ENCODE results near the gene PTPN7. TPM values are rescaled to one million over a fixed set of nuclear protein-coding genes. Genes with fewer than 3 reads are reported as not detected.
"Not testable (repeated sequence)": the region's sequence is repeated elsewhere in the genome, so short reads cannot be mapped to it uniquely, and the experiment has no call there.

The PTPN7 gene
- total RNA-seq, 1 donor from 2014 or later = not detected

DNA sequence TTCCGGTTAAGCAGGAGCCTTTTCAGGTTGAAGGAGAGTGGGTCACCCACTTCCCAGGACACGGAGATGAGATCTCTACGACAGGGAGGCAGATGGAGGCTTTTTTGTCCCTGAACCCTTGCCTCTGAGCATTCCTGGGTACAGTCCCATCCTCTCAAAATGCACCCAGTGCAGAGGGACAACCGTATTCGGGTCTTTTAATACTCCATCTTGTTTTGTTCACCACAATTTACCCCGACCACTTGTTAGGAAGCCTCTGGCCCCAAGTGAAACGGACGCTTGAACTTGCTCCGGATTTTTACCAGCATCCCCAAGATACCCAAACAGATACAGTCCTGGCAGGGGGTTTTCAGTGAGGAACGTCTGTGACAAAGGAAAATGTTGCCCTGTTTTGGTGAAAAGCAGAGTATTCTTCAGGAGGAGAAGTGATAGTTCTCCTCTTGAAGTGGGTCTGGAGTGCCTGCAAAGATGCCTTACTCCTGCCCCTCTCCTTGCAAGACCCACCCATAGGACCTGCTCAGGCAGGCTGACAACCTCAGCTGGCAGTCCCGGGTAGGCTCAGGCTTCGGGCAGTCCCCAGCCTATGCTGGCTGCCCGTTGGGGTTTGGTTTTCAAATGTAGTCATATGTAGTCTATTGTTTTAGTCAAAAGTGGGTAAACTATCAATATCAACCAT is 15.2 kb downstream of the PTPN7 start:
- H3K4me3 Mint-ChIP-seq (ENCODE audit: low read depth) = peak overlapping the region; percentile 77
- H3K9me3 Mint-ChIP-seq (ENCODE audit: low read depth) = no peaks in the 10 kb centered on the region
- H3K27me3 Mint-ChIP-seq = peaks cover 13% of the 10 kb centered on the region
- H3K36me3 Mint-ChIP-seq (ENCODE audit: insufficient read depth) = no peaks in the 10 kb centered on the region
- no peak for DNase-seq (ENCODE audit: low spot score, unreplicated experiment)
- H3K4me1 Mint-ChIP-seq (ENCODE audit: low read depth) = peaks cover 7% of the 10 kb centered on the region
- peak overlapping the region; percentile 73 for H3K27ac Mint-ChIP-seq
- TF ChIP-seq, protein P1, sequence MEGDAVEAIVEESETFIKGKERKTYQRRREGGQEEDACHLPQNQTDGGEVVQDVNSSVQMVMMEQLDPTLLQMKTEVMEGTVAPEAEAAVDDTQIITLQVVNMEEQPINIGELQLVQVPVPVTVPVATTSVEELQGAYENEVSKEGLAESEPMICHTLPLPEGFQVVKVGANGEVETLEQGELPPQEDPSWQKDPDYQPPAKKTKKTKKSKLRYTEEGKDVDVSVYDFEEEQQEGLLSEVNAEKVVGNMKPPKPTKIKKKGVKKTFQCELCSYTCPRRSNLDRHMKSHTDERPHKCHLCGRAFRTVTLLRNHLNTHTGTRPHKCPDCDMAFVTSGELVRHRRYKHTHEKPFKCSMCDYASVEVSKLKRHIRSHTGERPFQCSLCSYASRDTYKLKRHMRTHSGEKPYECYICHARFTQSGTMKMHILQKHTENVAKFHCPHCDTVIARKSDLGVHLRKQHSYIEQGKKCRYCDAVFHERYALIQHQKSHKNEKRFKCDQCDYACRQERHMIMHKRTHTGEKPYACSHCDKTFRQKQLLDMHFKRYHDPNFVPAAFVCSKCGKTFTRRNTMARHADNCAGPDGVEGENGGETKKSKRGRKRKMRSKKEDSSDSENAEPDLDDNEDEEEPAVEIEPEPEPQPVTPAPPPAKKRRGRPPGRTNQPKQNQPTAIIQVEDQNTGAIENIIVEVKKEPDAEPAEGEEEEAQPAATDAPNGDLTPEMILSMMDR (IDR thresholded peaks at IDR 0.05; ENCODE audit: unreplicated experiment) = no peak

DNA sequence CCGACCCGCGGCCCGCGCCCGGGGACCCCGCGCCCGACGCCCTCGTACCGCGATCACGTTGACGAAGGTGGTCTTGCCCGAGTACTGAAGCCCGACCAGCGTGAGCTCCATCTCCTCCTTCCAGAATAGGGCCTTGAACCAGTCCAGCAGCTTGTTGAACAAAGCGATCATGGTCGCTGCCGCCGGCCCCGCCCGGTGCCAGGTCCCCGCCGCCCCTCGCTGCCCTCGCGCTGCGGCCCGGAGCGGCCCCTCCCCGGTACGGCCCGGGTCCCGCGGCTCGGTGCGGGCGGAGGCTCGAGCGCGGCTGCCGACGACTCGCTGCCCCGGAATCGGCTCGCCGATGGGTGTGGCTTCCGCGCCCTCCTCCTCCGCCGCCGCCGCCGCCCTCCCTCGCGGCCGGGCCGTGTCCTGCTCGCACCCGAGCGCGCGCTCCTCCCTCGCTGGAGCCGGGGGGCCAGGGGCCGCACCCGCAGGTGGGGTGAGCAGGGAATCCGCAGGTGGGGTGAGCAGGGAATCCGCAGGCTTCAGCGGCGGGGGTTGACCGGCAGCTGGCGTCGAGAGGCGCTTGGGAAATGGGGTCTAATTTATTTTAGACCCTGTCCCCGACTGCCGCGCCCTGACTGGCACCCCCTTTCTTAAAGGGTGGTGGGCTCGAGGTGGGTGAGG is 15.9 kb downstream of the PTPN7 start, which contains the start of gene ARL8A:
ARL8A (minus strand) TSS at position 336 of the 666 bp plus-strand sequence; CDS start at position 171, 165 bp downstream.
- TF ChIP-seq, protein P1 (IDR thresholded peaks at IDR 0.05; ENCODE audit: unreplicated experiment) = no peak
- Mint-ChIP-seq H3K27me3 (peaks cover 13% of the 10 kb centered on the region), H3K4me1 (ENCODE audit: low read depth) (peaks cover 7% of the 10 kb centered on the region), H3K4me3 (ENCODE audit: low read depth) (peak within 1 kb of the TSS; percentile 89), H3K27ac (peak within 1 kb of the TSS; percentile 90), H3K9me3 (ENCODE audit: low read depth) (no peaks in the 10 kb centered on the region), H3K36me3 (ENCODE audit: insufficient read depth) (no peaks in the 10 kb centered on the region)
- peak; percentile 53 for DNase-seq (ENCODE audit: low spot score, unreplicated experiment)

DNA sequence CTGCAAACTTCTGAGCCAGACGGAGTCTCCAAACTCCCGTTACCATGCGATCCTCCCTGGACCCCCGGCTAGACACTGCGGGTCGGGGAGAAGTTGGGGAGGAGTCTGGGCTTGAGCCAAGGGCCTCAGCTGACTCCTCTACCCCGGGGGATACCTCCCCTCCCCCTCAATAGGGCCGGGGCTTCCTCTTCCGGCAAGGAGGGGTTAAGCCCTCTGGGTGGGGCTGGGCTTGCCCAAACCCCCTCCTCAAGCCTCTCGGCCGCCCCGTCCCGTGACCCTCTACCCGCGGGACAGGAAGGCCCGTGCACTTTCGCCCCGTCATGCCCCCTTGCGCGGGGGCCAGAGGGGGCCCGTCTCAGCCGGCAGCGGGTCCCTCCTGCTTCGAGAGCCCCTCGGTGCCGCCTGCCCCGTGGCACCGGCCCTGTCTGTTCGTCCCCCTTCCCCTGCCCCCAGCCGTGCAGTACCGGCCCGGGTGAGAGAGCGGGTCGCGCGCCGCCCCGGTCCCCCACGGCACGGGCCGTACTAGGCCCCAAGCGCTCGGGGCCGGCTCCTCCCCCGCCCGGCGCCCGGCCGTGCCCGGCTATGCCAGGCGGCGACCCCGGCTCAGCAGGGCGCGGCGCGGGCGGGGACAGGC is 16.5 kb downstream of the PTPN7 start:
- peak; percentile 36 for DNase-seq (ENCODE audit: low spot score, unreplicated experiment)
- H3K4me3 Mint-ChIP-seq (ENCODE audit: low read depth) = peak overlapping the region; percentile 89

DNA sequence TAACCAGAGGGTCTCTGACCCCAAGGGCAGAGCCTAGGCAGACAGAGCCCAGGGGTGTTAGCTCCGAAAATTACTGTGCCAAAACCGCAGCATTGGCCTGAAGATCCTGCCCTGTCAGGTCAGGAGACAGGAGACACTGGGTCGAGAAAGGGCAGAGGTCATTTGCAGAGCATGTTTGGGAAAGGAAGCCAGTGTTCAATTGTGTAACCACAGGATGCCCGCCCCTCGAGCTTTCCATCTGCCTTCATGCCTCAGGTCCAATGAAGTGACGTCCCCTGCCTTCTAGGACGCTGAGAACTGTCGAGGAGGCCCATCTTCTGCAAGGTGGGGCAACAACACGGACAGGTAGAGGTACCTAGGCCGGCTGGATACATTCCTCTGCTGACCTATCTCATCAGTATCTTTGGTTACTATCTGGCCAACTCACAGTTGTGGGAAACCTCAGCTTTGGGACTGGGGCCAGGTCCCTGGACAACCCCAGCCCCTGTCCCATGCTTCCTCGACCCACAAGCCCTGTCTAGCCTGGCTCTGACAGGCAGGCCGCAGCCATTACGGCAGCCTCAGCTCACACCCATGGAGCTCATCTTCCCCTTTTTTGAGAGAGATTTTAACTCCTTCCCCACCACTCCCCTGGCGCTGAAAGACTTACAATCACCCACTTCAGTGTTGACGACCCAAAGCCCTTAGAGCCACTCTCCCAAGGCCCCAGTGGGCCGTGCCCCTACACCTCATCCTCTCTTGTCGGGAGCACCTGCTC is 17.2 kb downstream of the PTPN7 start:
- no peaks in the 10 kb centered on the region for H3K9me3 Mint-ChIP-seq (ENCODE audit: low read depth)
- DNase-seq (ENCODE audit: low spot score, unreplicated experiment) = no peak
- H3K27me3 Mint-ChIP-seq = peaks cover 11% of the 10 kb centered on the region
- H3K4me3 Mint-ChIP-seq (ENCODE audit: low read depth) = peak overlapping the region; percentile 89
- TF ChIP-seq, protein P1 (IDR thresholded peaks at IDR 0.05; ENCODE audit: unreplicated experiment) = no peak
- H3K36me3 Mint-ChIP-seq (ENCODE audit: insufficient read depth) = no peaks in the 10 kb centered on the region
- peak overlapping the region; percentile 90 for H3K27ac Mint-ChIP-seq
- H3K4me1 Mint-ChIP-seq (ENCODE audit: low read depth) = peaks cover 7% of the 10 kb centered on the region

More for the DNA sequence above, 16.5 kb downstream of the PTPN7 start:
- Mint-ChIP-seq H3K9me3 (ENCODE audit: low read depth) (no peaks in the 10 kb centered on the region), H3K27me3 (peaks cover 11% of the 10 kb centered on the region), H3K36me3 (ENCODE audit: insufficient read depth) (no peaks in the 10 kb centered on the region), H3K27ac (peak overlapping the region; percentile 90), H3K4me1 (ENCODE audit: low read depth) (peaks cover 7% of the 10 kb centered on the region)
- TF ChIP-seq, protein P1 (IDR thresholded peaks at IDR 0.05; ENCODE audit: unreplicated experiment) = no peak

DNA sequence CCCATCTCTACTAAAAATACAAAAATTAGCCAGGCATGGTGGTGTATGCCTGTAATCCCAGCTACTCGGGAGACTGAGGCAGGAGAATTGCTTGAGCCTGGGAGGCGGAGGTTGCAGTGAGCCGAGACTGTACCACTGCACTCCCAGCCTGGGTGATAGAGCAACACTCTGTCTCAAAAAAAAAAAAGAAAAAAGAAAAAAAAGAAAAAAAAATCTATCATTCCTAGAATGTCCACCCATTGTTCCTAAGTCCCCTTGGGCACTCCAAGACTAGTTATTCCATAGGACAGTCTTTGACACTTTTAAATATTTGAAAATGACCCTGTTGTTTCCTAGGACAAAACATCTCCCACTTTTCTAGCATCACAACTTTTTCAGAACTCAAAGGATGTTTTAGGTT is 18.9 kb downstream of the PTPN7 start:
- DNase-seq (ENCODE audit: low spot score, unreplicated experiment); H3K27me3 Mint-ChIP-seq; H3K4me3 Mint-ChIP-seq (ENCODE audit: low read depth); H3K27ac Mint-ChIP-seq; H3K36me3 Mint-ChIP-seq (ENCODE audit: insufficient read depth); H3K9me3 Mint-ChIP-seq (ENCODE audit: low read depth); H3K4me1 Mint-ChIP-seq (ENCODE audit: low read depth): not testable (repeated sequence)

All from progenitor cell of endocrine pancreas (in vitro differentiated cells).